Measurements from ENCODE around the gene COL4A6. TPM values are rescaled to one million over a fixed set of nuclear protein-coding genes. Genes with fewer than 3 reads are reported as not detected.

Gene COL4A6
- total RNA-seq, 1 experiment from 2014 or later, result 2.4 TPM

DNA sequence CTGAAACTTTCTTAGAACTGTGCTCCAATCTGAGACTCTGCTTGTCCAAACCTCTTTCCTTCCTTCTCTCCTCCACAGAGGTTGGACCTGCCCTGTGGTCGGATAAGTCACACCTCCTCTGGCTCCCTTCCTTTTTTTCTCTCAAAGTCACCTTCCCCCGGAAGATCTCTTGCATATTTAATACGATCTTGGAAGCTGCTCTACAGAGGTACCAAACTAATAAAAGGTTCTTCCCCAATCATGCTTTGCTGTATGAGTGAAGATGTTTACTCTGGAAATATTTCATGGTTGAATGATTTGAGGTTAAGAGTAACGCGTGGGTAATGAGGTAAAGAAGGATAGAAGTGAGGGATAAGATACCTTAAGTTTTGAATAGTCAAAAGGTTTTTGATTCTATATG lies 180.7 kb downstream of the COL4A6 start:
- intact Hi-C loops (cut with micrococcal nuclease), result no loop called here
- ATAC-seq, result no peak
- H3K79me2 ChIP-seq (ENCODE audit: insufficient read depth, low read length), result no peaks in the 10 kb centered on the region
- H4K20me1 ChIP-seq (ENCODE audit: insufficient read depth), result no peaks in the 10 kb centered on the region
- H2AFZ ChIP-seq (ENCODE audit: low read depth, low read length, poor library complexity, severe bottlenecking), result no peak overlapping the region
- TF ChIP-seq POLR2A (IDR thresholded peaks at IDR 0.05; ENCODE audit: borderline replicate concordance, extremely low read depth, insufficient read depth, insufficient read length) (no peak), YY1 (IDR thresholded peaks at IDR 0.05; ENCODE audit: extremely low read depth, insufficient replicate concordance, low read depth, low read length) (no peak), JUND (IDR thresholded peaks at IDR 0.05) (no peak), EZH2phosphoT487 (IDR thresholded peaks at IDR 0.05; ENCODE audit: borderline replicate concordance) (no peak), ELF1 (IDR thresholded peaks at IDR 0.05; ENCODE audit: borderline replicate concordance, low read depth) (no peak), ZNF274 (IDR thresholded peaks at IDR 0.05; ENCODE audit: low read depth, low read length) (no peak), FOSL1 (IDR thresholded peaks at IDR 0.05; ENCODE audit: low read depth) (no peak)
- TF ChIP-seq, protein P1, sequence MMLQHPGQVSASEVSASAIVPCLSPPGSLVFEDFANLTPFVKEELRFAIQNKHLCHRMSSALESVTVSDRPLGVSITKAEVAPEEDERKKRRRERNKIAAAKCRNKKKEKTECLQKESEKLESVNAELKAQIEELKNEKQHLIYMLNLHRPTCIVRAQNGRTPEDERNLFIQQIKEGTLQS (IDR thresholded peaks at IDR 0.05), result no peak
- TF ChIP-seq, protein P2, sequence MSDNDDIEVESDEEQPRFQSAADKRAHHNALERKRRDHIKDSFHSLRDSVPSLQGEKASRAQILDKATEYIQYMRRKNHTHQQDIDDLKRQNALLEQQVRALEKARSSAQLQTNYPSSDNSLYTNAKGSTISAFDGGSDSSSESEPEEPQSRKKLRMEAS (IDR thresholded peaks at IDR 0.05), result no peak
- H3K4me3 ChIP-seq (replicated peaks in 1 of 2; ENCODE audit: low read depth in 1 of 2, low read length in 2 of 2), result no peak overlapping the region
- H3K9me3 ChIP-seq (ENCODE audit: control insufficient read depth in 1 of 2, insufficient read depth in 1 of 2, low read depth in 1 of 2, low read length in 2 of 2), result no peaks in the 10 kb centered on the region
- POLR2A ChIA-PET, result no interaction called here
- no peaks in the 10 kb centered on the region for H3K9me2 ChIP-seq (ENCODE audit: insufficient read depth)
- CTCF ChIA-PET, result no interaction called here
- DNase-seq (ENCODE audit: low read depth, low spot score), result no peak
- H3K27ac ChIP-seq (ENCODE audit: low read depth, low read length), result no peak overlapping the region
- no peaks in the 10 kb centered on the region for H3K27me3 ChIP-seq (ENCODE audit: insufficient read depth, low read length)
- no peaks in the 10 kb centered on the region for H3K4me1 ChIP-seq (ENCODE audit: control insufficient read depth in 1 of 2, insufficient read depth in 2 of 2, low read length in 2 of 2)
- no peak overlapping the region for H3K9ac ChIP-seq (ENCODE audit: low read length)
- no peaks in the 10 kb centered on the region for H3K36me3 ChIP-seq (ENCODE audit: control insufficient read depth in 1 of 2, insufficient read depth in 2 of 2, low read length in 2 of 2)
- RAD21 ChIA-PET (ENCODE audit: low non-redundant PET in 1 of 2, low total read pairs in 2 of 2, uncharacterized antibody in 2 of 2, unreplicated experiment in 2 of 2), result no interaction called here
- no peak overlapping the region for H3K4me2 ChIP-seq (ENCODE audit: low read length)
- no TSS peak for BruUV-seq (replicated peaks)

DNA sequence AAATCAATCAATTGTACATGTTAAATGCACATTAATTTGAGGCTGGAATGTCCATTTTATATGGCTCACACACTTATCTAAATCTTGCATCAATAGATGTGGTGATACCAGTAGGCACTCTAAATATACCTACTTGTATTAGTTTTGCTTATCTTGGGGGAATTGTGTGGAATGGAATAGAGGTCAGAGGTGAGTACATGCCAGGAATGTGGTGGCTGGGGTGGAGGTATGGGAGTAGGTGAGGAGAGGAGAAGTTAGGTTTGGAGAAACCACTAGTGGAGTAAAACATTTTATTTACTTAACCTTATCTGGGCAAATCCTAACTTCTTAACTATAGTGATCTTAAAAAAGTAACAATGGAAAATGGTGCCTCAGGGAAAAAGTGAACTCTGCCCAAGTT lies 183.6 kb downstream of the COL4A6 start:
- POLR2A ChIA-PET, result no interaction called here
- Histone ChIP-seq H2AFZ (ENCODE audit: low read depth, low read length, poor library complexity, severe bottlenecking) (no peak overlapping the region), H3K4me3 (replicated peaks in 1 of 2; ENCODE audit: low read depth in 1 of 2, low read length in 2 of 2) (no peak overlapping the region), H3K79me2 (ENCODE audit: insufficient read depth, low read length) (no peaks in the 10 kb centered on the region), H3K36me3 (ENCODE audit: control insufficient read depth in 1 of 2, insufficient read depth in 2 of 2, low read length in 2 of 2) (no peaks in the 10 kb centered on the region), H3K9me3 (ENCODE audit: control insufficient read depth in 1 of 2, insufficient read depth in 1 of 2, low read depth in 1 of 2, low read length in 2 of 2) (no peaks in the 10 kb centered on the region), H3K27me3 (ENCODE audit: insufficient read depth, low read length) (no peaks in the 10 kb centered on the region), H3K4me1 (ENCODE audit: control insufficient read depth in 1 of 2, insufficient read depth in 2 of 2, low read length in 2 of 2) (no peaks in the 10 kb centered on the region), H3K9ac (ENCODE audit: low read length) (no peak overlapping the region), H4K20me1 (ENCODE audit: insufficient read depth) (no peaks in the 10 kb centered on the region), H3K27ac (ENCODE audit: low read depth, low read length) (no peak overlapping the region), H3K9me2 (ENCODE audit: insufficient read depth) (no peaks in the 10 kb centered on the region), H3K4me2 (ENCODE audit: low read length) (no peak overlapping the region)
- intact Hi-C loops (cut with micrococcal nuclease), result no loop called here
- CTCF ChIA-PET, result no interaction called here
- ATAC-seq (no peak), DNase-seq (ENCODE audit: low read depth, low spot score) (no peak)
- no TSS peak for BruUV-seq (replicated peaks)
- RAD21 ChIA-PET (ENCODE audit: low non-redundant PET in 1 of 2, low total read pairs in 2 of 2, uncharacterized antibody in 2 of 2, unreplicated experiment in 2 of 2), result no interaction called here
- no peak for TF ChIP-seq SRF (IDR thresholded peaks at IDR 0.05; ENCODE audit: low read depth)
- no peak for TF ChIP-seq JUND (IDR thresholded peaks at IDR 0.05)
- TF ChIP-seq ZFX (IDR thresholded peaks at IDR 0.05), result no peak
- no peak for TF ChIP-seq EZH2 (IDR thresholded peaks at IDR 0.05)
- TF ChIP-seq SP1 (IDR thresholded peaks at IDR 0.05; ENCODE audit: low read depth), result no peak
- TF ChIP-seq, protein P3, sequence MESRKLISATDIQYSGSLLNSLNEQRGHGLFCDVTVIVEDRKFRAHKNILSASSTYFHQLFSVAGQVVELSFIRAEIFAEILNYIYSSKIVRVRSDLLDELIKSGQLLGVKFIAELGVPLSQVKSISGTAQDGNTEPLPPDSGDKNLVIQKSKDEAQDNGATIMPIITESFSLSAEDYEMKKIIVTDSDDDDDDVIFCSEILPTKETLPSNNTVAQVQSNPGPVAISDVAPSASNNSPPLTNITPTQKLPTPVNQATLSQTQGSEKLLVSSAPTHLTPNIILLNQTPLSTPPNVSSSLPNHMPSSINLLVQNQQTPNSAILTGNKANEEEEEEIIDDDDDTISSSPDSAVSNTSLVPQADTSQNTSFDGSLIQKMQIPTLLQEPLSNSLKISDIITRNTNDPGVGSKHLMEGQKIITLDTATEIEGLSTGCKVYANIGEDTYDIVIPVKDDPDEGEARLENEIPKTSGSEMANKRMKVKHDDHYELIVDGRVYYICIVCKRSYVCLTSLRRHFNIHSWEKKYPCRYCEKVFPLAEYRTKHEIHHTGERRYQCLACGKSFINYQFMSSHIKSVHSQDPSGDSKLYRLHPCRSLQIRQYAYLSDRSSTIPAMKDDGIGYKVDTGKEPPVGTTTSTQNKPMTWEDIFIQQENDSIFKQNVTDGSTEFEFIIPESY (IDR thresholded peaks at IDR 0.05; ENCODE audit: extremely low read depth, insufficient replicate concordance, low read length), result no peak
- TF ChIP-seq TCF7L2 (IDR thresholded peaks at IDR 0.05; ENCODE audit: borderline replicate concordance, extremely low read depth, insufficient read depth, insufficient read length), result no peak
- TF ChIP-seq, protein P1 (IDR thresholded peaks at IDR 0.05), result no peak
- no peak for TF ChIP-seq CBX3 (IDR thresholded peaks at IDR 0.05; ENCODE audit: low read depth)
- TF ChIP-seq CTCF (IDR thresholded peaks at IDR 0.05 in 2 of 3, conservative IDR thresholded peaks at IDR 0.05 in 1 of 3; ENCODE audit: borderline replicate concordance in 1 of 3, insufficient read depth in 1 of 3, low read depth in 2 of 3, low read length in 2 of 3), result no peak
